HUES48 (cell line): Measurements from ENCODE around the gene BICRA.
A peak's percentile ranks its signal among the peaks of the same experiment; 100 is the strongest.
"Not testable (repeated sequence)": the region's sequence is repeated elsewhere in the genome, so short reads cannot be mapped to it uniquely, and the experiment has no call there.

ENCODE experiments used
- H3K27ac ChIP-seq: one replicate; pipeline ENCODE4 v1.7.0; 2013; ENCODE audit warnings: low read depth, low read length, inconsistent platforms
- H3K27me3 ChIP-seq: 2 replicates; pipeline ENCODE4 v1.6.1; 2013; ENCODE audit warnings: mild to moderate bottlenecking, low read length; ENCODE audit not compliant: control insufficient read depth, insufficient read depth
- H3K36me3 ChIP-seq: 2 replicates; pipeline ENCODE4 v1.6.1; 2013; ENCODE audit warnings: low read length; ENCODE audit not compliant: control insufficient read depth, insufficient read depth
- H3K4me1 ChIP-seq: 2 replicates; pipeline ENCODE4 v1.6.1; 2013; ENCODE audit warnings: mild to moderate bottlenecking, low read length; ENCODE audit not compliant: control insufficient read depth, insufficient read depth
- H3K4me3 ChIP-seq: 2 replicates; pipeline ENCODE4 v1.5.1; 2013; ENCODE audit warnings: mild to moderate bottlenecking, low read depth, low read length
- H3K9ac ChIP-seq: 2 replicates; pipeline ENCODE4 v1.6.1; 2013; ENCODE audit warnings: mild to moderate bottlenecking, low read depth, low read length, moderate library complexity
- H3K9me3 ChIP-seq: 2 replicates; pipeline ENCODE4 v1.6.1; 2013; ENCODE audit warnings: low read length; ENCODE audit not compliant: control insufficient read depth, insufficient read depth

Gene BICRA

DNA sequence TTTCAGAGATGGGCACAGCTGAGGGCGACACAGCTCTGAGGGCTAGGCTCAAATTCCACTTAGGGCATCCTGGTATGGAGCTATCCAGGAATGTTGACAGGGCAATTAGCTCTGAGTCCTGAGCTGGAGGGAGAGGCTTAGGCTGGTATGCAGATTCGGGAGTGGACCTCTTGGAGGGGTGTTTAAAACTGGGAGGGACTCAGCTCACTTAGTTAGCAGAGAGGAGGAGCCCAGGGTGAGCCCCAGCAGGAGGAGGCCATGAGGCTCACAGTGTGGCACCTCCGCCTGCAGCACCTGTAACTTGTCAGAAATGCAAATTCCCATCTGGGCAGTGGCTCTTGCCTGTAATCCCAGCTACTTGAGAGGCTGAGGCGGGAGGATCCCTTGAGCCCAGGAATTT, 126.2 kb downstream of the BICRA start:
- no peaks in the 10 kb centered on the region for H3K27me3 ChIP-seq
- no peaks in the 10 kb centered on the region for H3K9me3 ChIP-seq
- H3K9ac ChIP-seq = no peak overlapping the region
- H3K4me1 ChIP-seq = no peaks in the 10 kb centered on the region
- peak overlapping the region; percentile 6 for H3K27ac ChIP-seq
- H3K36me3 ChIP-seq = peaks cover 8% of the 10 kb centered on the region; the same call in 1 of the 2 replicates
- H3K4me3 ChIP-seq = no peak overlapping the region

DNA sequence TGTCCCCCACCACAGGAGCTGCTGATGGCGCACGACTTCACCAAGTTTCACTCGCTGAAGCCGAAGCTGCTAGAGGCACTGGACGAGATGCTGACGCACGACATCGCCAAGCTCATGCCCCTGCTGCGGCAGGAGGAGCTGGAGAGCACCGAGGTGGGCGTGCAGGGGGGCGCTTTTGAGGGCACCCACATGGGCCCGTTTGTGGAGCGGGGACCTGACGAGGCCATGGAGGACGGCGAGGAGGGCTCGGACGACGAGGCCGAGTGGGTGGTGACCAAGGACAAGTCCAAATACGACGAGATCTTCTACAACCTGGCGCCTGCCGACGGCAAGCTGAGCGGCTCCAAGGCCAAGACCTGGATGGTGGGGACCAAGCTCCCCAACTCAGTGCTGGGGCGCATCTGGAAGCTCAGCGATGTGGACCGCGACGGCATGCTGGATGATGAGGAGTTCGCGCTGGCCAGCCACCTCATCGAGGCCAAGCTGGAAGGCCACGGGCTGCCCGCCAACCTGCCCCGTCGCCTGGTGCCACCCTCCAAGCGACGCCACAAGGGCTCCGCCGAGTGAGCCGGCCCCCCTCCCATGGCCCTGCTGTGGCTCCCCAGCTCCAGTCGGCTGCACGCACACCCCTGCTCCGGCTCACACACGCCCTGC, 132.1 kb downstream of the BICRA start:
- H3K4me1 ChIP-seq = no peaks in the 10 kb centered on the region
- no peak overlapping the region for H3K9ac ChIP-seq
- H3K27me3 ChIP-seq = no peaks in the 10 kb centered on the region
- H3K9me3 ChIP-seq = no peaks in the 10 kb centered on the region
- H3K4me3 ChIP-seq = no peak overlapping the region
- H3K27ac ChIP-seq = no peak overlapping the region
- peaks cover 8% of the 10 kb centered on the region; the same call in 1 of the 2 replicates for H3K36me3 ChIP-seq

DNA sequence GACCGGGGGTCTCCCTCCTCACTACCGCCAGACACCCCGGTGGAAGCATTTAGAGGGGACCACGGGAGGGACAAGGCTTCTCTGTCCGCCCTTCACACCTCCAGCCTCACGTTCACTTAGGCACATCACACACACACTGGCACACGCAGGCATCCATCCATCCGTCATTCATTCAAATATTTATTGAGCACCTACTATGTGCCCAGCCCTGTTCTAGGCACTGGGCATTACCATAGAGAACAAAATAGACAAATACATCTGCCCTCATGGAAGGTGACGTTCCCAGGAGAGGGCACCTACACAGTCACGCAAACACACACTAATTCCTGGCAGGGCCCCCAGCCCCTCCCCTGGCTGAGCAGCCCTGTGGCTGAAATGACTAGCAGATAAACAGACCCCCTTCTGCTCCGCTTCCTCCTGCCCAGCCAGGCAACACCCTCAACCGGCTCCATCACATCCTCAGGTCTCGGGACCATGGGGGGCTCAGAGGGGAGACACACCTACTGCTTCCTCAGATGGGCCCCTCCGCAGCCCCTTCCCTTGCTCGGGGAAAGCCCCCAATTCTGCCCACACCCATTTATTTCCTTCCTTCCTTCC, 132.7 kb downstream of the BICRA start:
- Histone ChIP-seq H3K4me3 (no peak overlapping the region), H3K36me3 (peaks cover 6% of the 10 kb centered on the region; the same call in 1 of the 2 replicates), H3K4me1 (no peaks in the 10 kb centered on the region), H3K9me3 (no peaks in the 10 kb centered on the region), H3K27ac (no peak overlapping the region), H3K27me3 (no peaks in the 10 kb centered on the region), H3K9ac (no peak overlapping the region)

GRCh38 chr19:47742634-47743033, 133.7 kb downstream of the BICRA start:
- Histone ChIP-seq H3K9me3 (no peaks in the 10 kb centered on the region), H3K9ac (no peak overlapping the region), H3K27ac (peak overlapping the region; percentile 78), H3K4me3 (0 out of 2 replicates have a peak overlapping the region, but pooled peaks have one; percentile 79), H3K27me3 (no peaks in the 10 kb centered on the region), H3K4me1 (no peaks in the 10 kb centered on the region), H3K36me3 (peaks cover 13% of the 10 kb centered on the region)

- H3K9me3 ChIP-seq = no peaks in the 10 kb centered on the region
- peak within 1 kb of the TSS; percentile 98 for H3K27ac ChIP-seq
- H3K4me3 ChIP-seq = peak within 1 kb of the TSS; percentile 77
- H3K4me1 ChIP-seq = no peaks in the 10 kb centered on the region
- no peaks in the 10 kb centered on the region for H3K27me3 ChIP-seq
- H3K9ac ChIP-seq = peak within 1 kb of the TSS; percentile 94
- peaks cover 31% of the 10 kb centered on the region for H3K36me3 ChIP-seq
Observed at GRCh38 chr19:47745010-47745901, 136.3 kb downstream of the BICRA start, which contains the start of gene NOP53. TSS of gene NOP53 (plus strand) at chr19:47745546. CDS start at chr19:47745560, 14 bp downstream.

GRCh38 chr19:47746129-47746528, 137.2 kb downstream of the BICRA start:
- not testable (repeated sequence) for H3K27ac ChIP-seq, H3K4me1 ChIP-seq
- peak overlapping the region; percentile 73 for H3K9ac ChIP-seq

GRCh38 chr19:47749326-47749725, 140.4 kb downstream of the BICRA start:
- Histone ChIP-seq H3K36me3 (peaks cover 71% of the 10 kb centered on the region), H3K27me3 (no peaks in the 10 kb centered on the region), H3K4me1 (no peaks in the 10 kb centered on the region), H3K27ac (no peak overlapping the region), H3K9me3 (no peaks in the 10 kb centered on the region), H3K4me3 (no peak overlapping the region), H3K9ac (no peak overlapping the region)

More at GRCh38 chr19:47746129-47746528, 137.2 kb downstream of the BICRA start:
- not testable (repeated sequence) for H3K9me3 ChIP-seq, H3K27me3 ChIP-seq
- peak overlapping the region; percentile 77 for H3K4me3 ChIP-seq
- H3K36me3 ChIP-seq = peaks cover 40% of the 10 kb centered on the region

- no peaks in the 10 kb centered on the region for H3K9me3 ChIP-seq
- H3K27me3 ChIP-seq = no peaks in the 10 kb centered on the region
- peaks cover 82% of the 10 kb centered on the region for H3K36me3 ChIP-seq
- no peak overlapping the region for H3K4me3 ChIP-seq
- H3K4me1 ChIP-seq = no peaks in the 10 kb centered on the region
- H3K27ac ChIP-seq = no peak overlapping the region
- no peak overlapping the region for H3K9ac ChIP-seq
Observed at GRCh38 chr19:47750752-47751151, 141.8 kb downstream of the BICRA start.

- H3K9ac ChIP-seq = no peak overlapping the region
- H3K27ac ChIP-seq = no peak overlapping the region
- H3K9me3 ChIP-seq = no peaks in the 10 kb centered on the region
- H3K4me1 ChIP-seq = no peaks in the 10 kb centered on the region
- no peak overlapping the region for H3K4me3 ChIP-seq
- H3K27me3 ChIP-seq = no peaks in the 10 kb centered on the region
- H3K36me3 ChIP-seq = peaks cover 92% of the 10 kb centered on the region
Observed at GRCh38 chr19:47752440-47753211, 143.7 kb downstream of the BICRA start.
